Uterus (tissue), 4 donors: ENCODE data around the gene LIX1. TPM values are rescaled to one million over a fixed set of nuclear protein-coding genes. Genes with fewer than 3 reads are reported as not detected.

Source experiments
- DNase-seq, 2 donors: peaks; one replicate each; pipeline ENCODE4 v3.0.0-alpha.2; 2019 to 2020
- H3K27ac ChIP-seq, 2 donors: fragments of 200-600 bp; sonication (generic); 1 replicate in 1 of 2; 2 replicates in 1 of 2; pipeline ENCODE4 v1.5.1; 2016 to 2018
- H3K27me3 ChIP-seq, 2 donors: fragments of 200-600 bp; sonication (generic); one replicate each; pipeline ENCODE4 v1.5.1; 2018 to 2019; ENCODE audit warnings: control low read depth in 1 of 2
- H3K36me3 ChIP-seq, 2 donors: fragments of 200-600 bp; sonication (generic); one replicate each; pipeline ENCODE4 v1.5.1; 2019; ENCODE audit warnings: control low read depth in 1 of 2
- H3K4me1 ChIP-seq, 2 donors: fragments of 200-600 bp; sonication (generic); one replicate each; pipeline ENCODE4 v1.5.1; 2018 to 2019; ENCODE audit warnings: control low read depth in 1 of 2
- H3K4me3 ChIP-seq, 2 donors: fragments of 200-600 bp; sonication (generic); 1 replicate in 1 of 2; 2 replicates in 1 of 2; pipeline ENCODE4 v1.5.1; 2018 to 2019; ENCODE audit warnings: mild to moderate bottlenecking in 1 of 2
- H3K9me3 ChIP-seq, 2 donors: fragments of 200-600 bp; sonication (generic); one replicate each; pipeline ENCODE4 v1.5.1; 2019; ENCODE audit warnings: control low read depth in 1 of 2
- CTCF ChIP-seq, 4 experiments: fragments of 200-600 bp in 2 of 4; fragments of 450-650 bp in 2 of 4; sonication (generic) in 2 of 4; IDR thresholded peaks; one replicate each; pipeline ENCODE4 v1.5.1; 2016 to 2019; ENCODE audit warnings: antibody characterized with exemption in 4 of 4, mild to moderate bottlenecking in 2 of 4, moderate library complexity in 1 of 4
- POLR2A ChIP-seq, 2 donors: fragments of 450-650 bp; IDR thresholded peaks; one replicate each; pipeline ENCODE4 v1.6.1; 2016; ENCODE audit warnings: antibody characterized with exemption in 2 of 2, mild to moderate bottlenecking in 1 of 2, moderate library complexity in 1 of 2
- intact Hi-C: fragments of 100-400 bp; cut with DNase I; formaldehyde crosslinking; loops from one replicate; pipeline ENCODE4 v1.15.1; 2023; ENCODE audit warnings: low total_unique reads
- total RNA-seq, 4 donors: library from RNA; depleted of rRNA in 3 of 4; stranded (reverse); fragments of >200 nt in 3 of 4; gene quantifications; one replicate each; pipeline versions ENCODE4 v1.1.0 to v1.2.4, GENCODE V29; 2014 to 2023
- donor health status: DM: yes; HTN: yes; CAD: no.

LIX1 gene
- total RNA-seq, 4 donors from 2014 or later, result 3.9 TPM; not detected in 3

- peaks cover 0 to 3% of the 10 kb centered on the region in 2 donors for H3K4me1 ChIP-seq
- TF ChIP-seq CTCF (IDR thresholded peaks at IDR 0.05), result no peak
- no peak for TF ChIP-seq POLR2A (IDR thresholded peaks at IDR 0.05)
- intact Hi-C loops, result no loop called here
- H3K4me3 ChIP-seq, result no peak overlapping the region
- no peak overlapping the region for H3K27ac ChIP-seq
- no peak for DNase-seq
- H3K36me3 ChIP-seq, result no peaks in the 10 kb centered on the region
- H3K9me3 ChIP-seq, result no peaks in the 10 kb centered on the region
- no peaks in the 10 kb centered on the region for H3K27me3 ChIP-seq
These were observed 76.9 kb downstream of the LIX1 start for GRCh38 chr5:97065475-97065874.

- H3K27ac ChIP-seq, result no peak overlapping the region
- H3K36me3 ChIP-seq, result no peaks in the 10 kb centered on the region
- no peaks in the 10 kb centered on the region for H3K4me1 ChIP-seq
- no peaks in the 10 kb centered on the region for H3K9me3 ChIP-seq
- DNase-seq, result no peak
- no peak for TF ChIP-seq POLR2A (IDR thresholded peaks at IDR 0.05)
- TF ChIP-seq CTCF (IDR thresholded peaks at IDR 0.05), result no peak
- no peaks in the 10 kb centered on the region for H3K27me3 ChIP-seq
- intact Hi-C loops, result no loop called here
- H3K4me3 ChIP-seq, result no peak overlapping the region
These were observed 79.2 kb downstream of the LIX1 start for GRCh38 chr5:97063251-97063650.

DNA sequence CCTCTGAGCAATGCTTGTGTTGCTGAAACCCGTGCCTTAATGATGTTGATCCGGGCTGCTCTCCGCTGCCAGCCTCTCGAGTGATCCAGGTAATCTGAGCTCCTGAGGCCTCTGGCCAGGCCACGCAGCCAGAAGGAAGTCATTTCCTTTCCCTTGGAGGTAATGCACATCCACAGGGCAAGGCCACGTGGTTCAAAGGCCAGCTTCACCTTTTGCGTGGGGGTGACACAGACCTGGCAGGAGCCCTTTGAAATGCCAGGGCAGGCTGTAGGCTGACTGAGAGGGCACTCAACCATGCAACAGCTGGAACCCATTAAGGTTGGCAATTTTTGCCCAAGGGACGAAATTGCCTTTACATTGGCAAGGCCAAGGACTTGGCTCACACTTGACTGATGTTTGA, 80.4 kb downstream of the LIX1 start:
- no peaks in the 10 kb centered on the region for H3K27me3 ChIP-seq
- intact Hi-C loops, result no loop called here
- H3K9me3 ChIP-seq, result no peaks in the 10 kb centered on the region
- no peaks in the 10 kb centered on the region for H3K36me3 ChIP-seq
- no peak overlapping the region for H3K27ac ChIP-seq
- H3K4me3 ChIP-seq, result no peak overlapping the region
- TF ChIP-seq POLR2A (IDR thresholded peaks at IDR 0.05), result no peak
- TF ChIP-seq CTCF (IDR thresholded peaks at IDR 0.05), result no peak
- no peak for DNase-seq
- H3K4me1 ChIP-seq, result no peaks in the 10 kb centered on the region

GRCh38 chr5:97056263-97056662, 86.1 kb downstream of the LIX1 start:
- Histone ChIP-seq H3K27me3 (no peaks in the 10 kb centered on the region), H3K4me3 (no peak overlapping the region), H3K4me1 (no peaks in the 10 kb centered on the region), H3K9me3 (no peaks in the 10 kb centered on the region), H3K27ac (no peak overlapping the region), H3K36me3 (no peaks in the 10 kb centered on the region)
- DNase-seq, result no peak
- TF ChIP-seq POLR2A (IDR thresholded peaks at IDR 0.05) (no peak), CTCF (IDR thresholded peaks at IDR 0.05) (no peak)
- intact Hi-C loops, result no loop called here

- no peaks in the 10 kb centered on the region for H3K9me3 ChIP-seq
- H3K27ac ChIP-seq, result no peak overlapping the region
- intact Hi-C loops, result no loop called here
- no peaks in the 10 kb centered on the region for H3K27me3 ChIP-seq
- no peaks in the 10 kb centered on the region for H3K36me3 ChIP-seq
- no peak for DNase-seq
- TF ChIP-seq POLR2A (IDR thresholded peaks at IDR 0.05), result no peak
- no peak overlapping the region for H3K4me3 ChIP-seq
- H3K4me1 ChIP-seq, result no peaks in the 10 kb centered on the region
These were observed 93.2 kb downstream of the LIX1 start for GRCh38 chr5:97049175-97049574.

DNA sequence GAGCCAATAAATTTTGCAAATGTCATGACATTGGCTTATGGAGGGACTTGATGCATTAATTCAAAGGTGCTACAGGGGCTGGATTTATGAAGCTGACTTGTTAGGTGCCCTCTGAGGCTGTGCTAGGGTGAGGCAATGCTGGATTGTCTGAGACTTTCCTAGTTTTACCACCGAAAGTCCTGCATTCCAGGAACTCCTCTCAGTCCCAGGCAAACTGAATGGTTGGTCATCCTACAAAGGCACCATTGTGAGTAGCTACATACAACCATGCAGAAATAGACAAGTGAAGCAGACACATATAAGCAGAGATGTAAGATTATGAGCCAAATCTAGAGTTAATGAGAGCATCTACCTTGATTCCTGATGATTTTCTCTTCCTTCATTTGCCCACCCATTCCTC, 95.3 kb downstream of the LIX1 start:
- no peak for DNase-seq
- Histone ChIP-seq H3K4me1 (no peaks in the 10 kb centered on the region), H3K36me3 (no peaks in the 10 kb centered on the region), H3K9me3 (no peaks in the 10 kb centered on the region), H3K27me3 (no peaks in the 10 kb centered on the region), H3K27ac (no peak overlapping the region), H3K4me3 (no peak overlapping the region)
- TF ChIP-seq CTCF (IDR thresholded peaks at IDR 0.05) (no peak), POLR2A (IDR thresholded peaks at IDR 0.05) (no peak)
- intact Hi-C loops, result no loop called here
